Left ventricle myocardium inferior (tissue), 1 donor: ENCODE results near the gene DOK6. TPM values are rescaled to one million over a fixed set of nuclear protein-coding genes. Genes with fewer than 3 reads are reported as not detected.

Source experiments
- DNase-seq: peaks from one replicate; pipeline ENCODE4 v3.0.0-alpha.2; 2020
- H3K27ac ChIP-seq: fragments of 200-600 bp; replicated peaks from 2 replicates; pipeline ENCODE4 v1.8.0; 2021
- H3K27me3 ChIP-seq: fragments of 200-600 bp; 2 replicates; pipeline ENCODE4 v1.8.0; 2021; ENCODE audit warnings: low read depth
- H3K36me3 ChIP-seq: fragments of 200-600 bp; 2 replicates; pipeline ENCODE4 v1.8.0; 2021
- H3K4me1 ChIP-seq: fragments of 200-600 bp; 2 replicates; pipeline ENCODE4 v1.8.0; 2021
- H3K4me3 ChIP-seq: fragments of 200-600 bp; 2 replicates; pipeline ENCODE4 v1.8.0; 2021; ENCODE audit warnings: mild to moderate bottlenecking, moderate library complexity
- H3K9me3 ChIP-seq: fragments of 200-600 bp; replicated peaks from 2 replicates; pipeline ENCODE4 v1.8.0; 2021
- intact Hi-C: fragments of 100-400 bp; cut with micrococcal nuclease; formaldehyde crosslinking; loops from one replicate; pipeline ENCODE4 v1.11.0; 2022
- total RNA-seq: library from RNA; stranded (reverse); fragmentation: NEBNext Ultra II Directional; extraction: Animal tissue kit (Norgen Biotek cat#: 25700); gene quantifications from one replicate; pipeline ENCODE4 v1.2.1, GENCODE V29; 2021
- TF ChIP-seq, protein P1 (sequence below): fragments of 200-600 bp; IDR thresholded peaks from 2 replicates; pipeline ENCODE4 v1.8.0; 2021; ENCODE audit warnings: antibody characterized with exemption, mild to moderate bottlenecking, borderline replicate concordance
- donor health status: DM: no; HTN: yes; CAD: no; lungs with severe emphysema.

DOK6 gene
- total RNA-seq, 1 donor from 2014 or later, result 0.96 TPM

DNA sequence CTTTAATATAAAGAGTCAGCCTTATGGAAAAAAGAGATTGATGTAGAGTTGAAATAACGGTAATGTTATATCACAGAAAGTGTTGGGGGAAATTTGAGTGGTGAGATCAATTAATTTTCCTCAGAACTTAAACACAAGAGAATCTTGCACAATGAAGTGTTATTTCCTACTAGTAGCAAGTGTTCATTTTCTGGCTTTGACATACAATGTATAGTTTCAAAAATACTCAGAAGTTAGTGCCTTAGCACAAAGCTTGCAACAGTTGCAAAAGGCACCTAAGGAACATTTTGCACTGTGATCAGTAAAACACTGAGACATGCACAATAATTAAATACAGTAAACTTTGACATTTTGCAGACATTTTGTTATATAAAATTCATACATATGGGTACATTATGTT lies 385.7 kb downstream of the DOK6 start:
- Histone ChIP-seq H3K4me3 (no peak overlapping the region), H3K36me3 (no peaks in the 10 kb centered on the region), H3K9me3 (no peaks in the 10 kb centered on the region), H3K27me3 (no peaks in the 10 kb centered on the region), H3K4me1 (no peaks in the 10 kb centered on the region), H3K27ac (no peak overlapping the region)
- TF ChIP-seq, protein P1, sequence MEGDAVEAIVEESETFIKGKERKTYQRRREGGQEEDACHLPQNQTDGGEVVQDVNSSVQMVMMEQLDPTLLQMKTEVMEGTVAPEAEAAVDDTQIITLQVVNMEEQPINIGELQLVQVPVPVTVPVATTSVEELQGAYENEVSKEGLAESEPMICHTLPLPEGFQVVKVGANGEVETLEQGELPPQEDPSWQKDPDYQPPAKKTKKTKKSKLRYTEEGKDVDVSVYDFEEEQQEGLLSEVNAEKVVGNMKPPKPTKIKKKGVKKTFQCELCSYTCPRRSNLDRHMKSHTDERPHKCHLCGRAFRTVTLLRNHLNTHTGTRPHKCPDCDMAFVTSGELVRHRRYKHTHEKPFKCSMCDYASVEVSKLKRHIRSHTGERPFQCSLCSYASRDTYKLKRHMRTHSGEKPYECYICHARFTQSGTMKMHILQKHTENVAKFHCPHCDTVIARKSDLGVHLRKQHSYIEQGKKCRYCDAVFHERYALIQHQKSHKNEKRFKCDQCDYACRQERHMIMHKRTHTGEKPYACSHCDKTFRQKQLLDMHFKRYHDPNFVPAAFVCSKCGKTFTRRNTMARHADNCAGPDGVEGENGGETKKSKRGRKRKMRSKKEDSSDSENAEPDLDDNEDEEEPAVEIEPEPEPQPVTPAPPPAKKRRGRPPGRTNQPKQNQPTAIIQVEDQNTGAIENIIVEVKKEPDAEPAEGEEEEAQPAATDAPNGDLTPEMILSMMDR, result no peak
- intact Hi-C loops, result no loop called here
- no peak for DNase-seq

DNA sequence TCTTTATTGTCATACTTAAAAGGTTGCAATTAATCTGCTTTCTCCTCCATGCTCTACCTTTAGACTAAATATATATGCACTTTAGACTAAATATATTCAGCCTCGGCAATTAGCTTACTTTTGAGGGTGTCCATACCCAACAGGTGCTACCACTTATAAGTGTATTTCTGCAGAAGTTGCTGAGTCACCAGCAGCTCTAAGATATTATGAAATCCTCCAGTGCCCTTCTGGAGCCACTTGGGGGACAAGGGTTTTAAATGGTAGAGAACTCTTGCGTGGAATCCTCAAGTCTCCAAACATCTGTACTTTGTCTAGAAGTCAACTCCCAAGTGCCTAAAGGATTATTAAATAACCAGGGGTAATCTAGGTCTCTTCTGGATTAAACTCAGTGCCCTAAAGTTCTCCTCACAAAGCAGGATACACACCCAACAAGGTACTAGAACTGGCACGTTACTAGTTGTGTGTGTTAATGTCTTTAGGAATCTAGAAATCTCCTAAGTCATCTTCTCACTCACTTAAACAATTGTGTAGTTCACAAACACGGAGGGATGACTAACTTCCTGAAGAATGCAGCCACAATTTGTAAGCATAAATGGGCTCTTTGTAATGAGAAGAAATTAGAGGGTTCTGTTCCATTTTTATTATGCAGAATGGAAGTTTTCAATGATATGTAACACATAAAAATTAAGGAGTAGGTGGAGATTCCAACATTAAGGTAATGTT lies 387.3 kb downstream of the DOK6 start:
- TF ChIP-seq, protein P1, result no peak
- intact Hi-C loops, result no loop called here
- Histone ChIP-seq H3K27me3 (no peaks in the 10 kb centered on the region), H3K4me3 (no peak overlapping the region), H3K36me3 (no peaks in the 10 kb centered on the region), H3K27ac (no peak overlapping the region), H3K4me1 (no peaks in the 10 kb centered on the region), H3K9me3 (peaks cover 10% of the 10 kb centered on the region)
- no peak for DNase-seq

DNA sequence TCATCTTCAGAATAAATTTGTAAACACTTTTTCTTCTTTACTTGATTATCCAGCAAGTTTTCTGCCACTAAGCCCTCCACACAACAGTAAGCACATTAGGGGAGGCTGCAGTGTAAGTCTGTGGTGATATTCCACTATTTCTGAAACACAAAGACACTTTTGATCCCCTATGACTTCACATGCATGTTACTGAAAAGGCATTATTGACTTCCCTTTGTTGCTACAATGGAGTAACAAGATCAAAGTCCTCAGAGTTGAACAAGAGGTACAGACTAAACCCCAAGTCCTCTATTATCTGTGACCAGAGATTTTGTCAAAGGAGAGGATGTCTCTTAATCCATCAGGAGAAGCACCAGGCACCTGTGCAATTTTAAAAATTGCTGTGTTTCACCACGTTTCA lies 389.1 kb downstream of the DOK6 start:
- intact Hi-C loops, result no loop called here
- Histone ChIP-seq H3K36me3 (no peaks in the 10 kb centered on the region), H3K4me1 (no peaks in the 10 kb centered on the region), H3K9me3 (peaks cover 10% of the 10 kb centered on the region), H3K27ac (no peak overlapping the region), H3K27me3 (no peaks in the 10 kb centered on the region), H3K4me3 (no peak overlapping the region)
- DNase-seq, result no peak
- TF ChIP-seq, protein P1, result no peak

DNA sequence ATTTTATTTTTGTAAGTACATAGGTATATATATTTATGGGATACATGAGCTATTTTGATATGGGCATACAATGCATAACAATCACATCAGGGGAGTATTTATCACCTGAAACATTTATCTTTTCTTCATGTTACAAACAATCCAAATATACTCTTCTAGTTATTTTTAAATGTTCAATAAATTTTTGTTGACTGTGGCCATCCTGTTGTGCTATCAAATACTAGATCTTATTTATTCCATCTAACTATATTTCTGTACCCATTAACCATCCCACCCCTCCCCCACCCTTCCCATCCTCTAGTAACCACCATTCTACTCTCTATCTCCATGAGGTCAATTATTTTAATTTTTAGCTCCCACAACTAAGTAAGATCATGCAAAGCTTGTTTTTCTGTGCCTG lies 390.0 kb downstream of the DOK6 start:
- H3K27me3 ChIP-seq, result no peaks in the 10 kb centered on the region
- H3K4me3 ChIP-seq, result no peak overlapping the region
- no peaks in the 10 kb centered on the region for H3K36me3 ChIP-seq
- no peak for DNase-seq
- peaks cover 10% of the 10 kb centered on the region for H3K9me3 ChIP-seq
- no peaks in the 10 kb centered on the region for H3K4me1 ChIP-seq
- intact Hi-C loops, result no loop called here
- no peak overlapping the region for H3K27ac ChIP-seq
- TF ChIP-seq, protein P1, result no peak

DNA sequence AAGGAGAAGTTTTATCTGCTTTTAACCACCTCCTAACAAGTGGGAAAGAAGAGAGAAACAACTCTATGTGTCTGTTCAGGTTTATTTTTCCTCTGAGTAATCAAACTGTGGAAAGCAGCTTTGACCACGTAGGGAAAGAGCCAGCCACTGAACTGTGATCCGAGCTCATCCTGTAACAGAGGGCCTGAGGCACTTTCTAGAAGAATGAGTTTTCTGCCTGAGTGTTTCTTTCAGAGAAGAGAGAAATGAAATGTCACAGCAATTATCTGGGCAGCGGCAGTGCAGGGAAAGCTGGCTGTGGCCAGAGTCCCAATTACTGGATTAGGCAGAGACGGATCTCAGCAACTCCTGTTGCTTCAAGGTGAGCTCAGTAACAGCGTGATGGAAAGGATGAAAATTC lies 395.1 kb downstream of the DOK6 start:
- TF ChIP-seq, protein P1, result no peak
- Histone ChIP-seq H3K4me1 (peaks cover 11% of the 10 kb centered on the region), H3K27me3 (no peaks in the 10 kb centered on the region), H3K4me3 (no peak overlapping the region), H3K9me3 (peaks cover 10% of the 10 kb centered on the region), H3K27ac (no peak overlapping the region), H3K36me3 (no peaks in the 10 kb centered on the region)
- DNase-seq, result no peak
- intact Hi-C loops, result no loop called here
